GM12878 (cell line): ENCODE measurements around the gene SLC35D2. TPM values are rescaled to one million over a fixed set of nuclear protein-coding genes. Genes with fewer than 3 reads are reported as not detected.
"Not testable (repeated sequence)": the region's sequence is repeated elsewhere in the genome, so short reads cannot be mapped to it uniquely, and the experiment has no call there.

Experiments
- ATAC-seq: fragments of 200-7000 bp; cut with Tn5 transposase; 3 replicates; pipeline ENCODE4 v1.9.1; 2020; ENCODE audit warnings: mild to moderate bottlenecking, moderate library complexity
- BruUV-seq: library from RNA; stranded (reverse); fragments of 400-500 nt; replicated peaks from 2 replicates; lab custom pipeline; 2021; lab: Mats Ljungman, UMichigan
- CTCF ChIA-PET: fragments of 300-600 bp; sonication (Branson Sonifier 250); formaldehyde crosslinking; extraction: SDS; loops from one replicate; lab custom pipeline; 2021; ENCODE audit warnings: inconsistent platforms; lab: Yijun Ruan, JAX
- POLR2A ChIA-PET: fragments of 350-600 bp; formaldehyde crosslinking; extraction: SDS; loops from one replicate; lab custom pipeline; 2021; ENCODE audit warnings: inconsistent platforms; lab: Charles Lee
- RAD21 ChIA-PET: fragments of 300-600 bp; sonication (Branson Sonifier 250); formaldehyde crosslinking; loops from one replicate; lab custom pipeline; 2023; ENCODE audit warnings: antibody characterized with exemption; ENCODE audit not compliant: unreplicated experiment; lab: Charles Lee
- SMC1A ChIA-PET: fragments of 300-600 bp; sonication (Branson Sonifier 250); formaldehyde crosslinking; loops from one replicate; lab custom pipeline; 2023; ENCODE audit not compliant: unreplicated experiment, uncharacterized antibody; lab: Charles Lee
- DNase-seq: peaks from one replicate; pipeline ENCODE4 v3.0.0-alpha.2; 2011; ENCODE audit warnings: low read depth, low spot score
- FAIRE-seq: peaks from 3 replicates; lab custom pipeline; 2011; peaks lifted over from hg19 to GRCh38; lab: Jason Lieb, UNC
- H2AFZ ChIP-seq: 2 replicates; pipeline ENCODE4 v1.6.0; 2011; ENCODE audit warnings: low read depth, low read length, control low read depth; ENCODE audit not compliant: control insufficient read depth
- H3K27ac ChIP-seq: 2 replicates; pipeline ENCODE4 v1.5.1; 2011; ENCODE audit warnings: control low read depth; ENCODE audit not compliant: control insufficient read depth, insufficient read depth
- H3K27me3 ChIP-seq, 2 experiments: replicated peaks in 1 of 2; 2 replicates each; pipeline versions ENCODE4 v1.6.0 to v1.6.1; 2011; ENCODE audit warnings: low read length in 1 of 2; ENCODE audit not compliant: control insufficient read depth in 2 of 2, insufficient read depth in 2 of 2
- H3K36me3 ChIP-seq, 2 experiments: 2 replicates each; pipeline ENCODE4 v1.5.1; 2011; ENCODE audit warnings: low read length in 1 of 2; ENCODE audit not compliant: control insufficient read depth in 2 of 2, insufficient read depth in 2 of 2
- H3K4me1 ChIP-seq: 2 replicates; pipeline ENCODE4 v1.6.1; 2011; ENCODE audit warnings: mild to moderate bottlenecking, low read length, moderate library complexity, mixed read lengths; ENCODE audit not compliant: control insufficient read depth, insufficient read depth
- H3K4me2 ChIP-seq: 2 replicates; pipeline ENCODE4 v1.6.0; 2011; ENCODE audit warnings: control low read depth; ENCODE audit not compliant: control insufficient read depth, insufficient read depth
- H3K4me3 ChIP-seq: fragments of 200-600 bp; sonication (generic); 2 replicates; pipeline ENCODE4 v1.5.1; 2016
- H3K79me2 ChIP-seq: 2 replicates; pipeline ENCODE4 v1.6.0; 2011; ENCODE audit warnings: low read length; ENCODE audit not compliant: control insufficient read depth, insufficient read depth
- H3K9ac ChIP-seq: 2 replicates; pipeline ENCODE4 v1.8.0; 2011; ENCODE audit warnings: low read length, control low read depth, mixed read lengths; ENCODE audit not compliant: control insufficient read depth, insufficient read depth
- H3K9me3 ChIP-seq: replicated peaks from 3 replicates; pipeline ENCODE4 v1.5.1; 2011; ENCODE audit warnings: mild to moderate bottlenecking, low read length; ENCODE audit not compliant: control insufficient read depth, insufficient read depth
- H4K20me1 ChIP-seq: 2 replicates; pipeline ENCODE4 v1.6.0; 2011; ENCODE audit not compliant: control insufficient read depth, insufficient read depth
- ASH2L ChIP-seq: fragments of 300-600, 200-600 bp; sonication (generic); IDR thresholded peaks from 2 replicates; pipeline ENCODE4 v1.6.1; 2017; ENCODE audit warnings: low read depth, mild to moderate bottlenecking, borderline replicate concordance
- BCLAF1 ChIP-seq: fragments of 450-650 bp; IDR thresholded peaks from 2 replicates; pipeline ENCODE4 v1.6.1; 2017; ENCODE audit warnings: antibody characterized with exemption, mild to moderate bottlenecking, moderate library complexity
- HDAC2 ChIP-seq: fragments of 200-600 bp; sonication (generic); IDR thresholded peaks from 2 replicates; pipeline ENCODE4 v1.6.1; 2017
- LARP7 ChIP-seq: fragments of 450-650 bp; IDR thresholded peaks from 2 replicates; pipeline ENCODE4 v1.6.1; 2017; ENCODE audit warnings: mild to moderate bottlenecking
- MTA3 ChIP-seq: IDR thresholded peaks from 2 replicates; pipeline ENCODE4 v1.6.1; 2012; ENCODE audit warnings: low read length, inconsistent platforms, borderline replicate concordance
- SREBF1 ChIP-seq: IDR thresholded peaks from 2 replicates; pipeline ENCODE4 v1.6.1; 2012; ENCODE audit warnings: mild to moderate bottlenecking, low read length
- TAF1 ChIP-seq: IDR thresholded peaks from 2 replicates; pipeline ENCODE4 v1.6.1; 2011; ENCODE audit warnings: mild to moderate bottlenecking, low read depth, low read length, borderline replicate concordance
- ZNF207 ChIP-seq: fragments of 450-650 bp; IDR thresholded peaks from 2 replicates; pipeline ENCODE4 v1.6.1; 2014; ENCODE audit warnings: antibody characterized with exemption, mild to moderate bottlenecking, borderline replicate concordance
- WGBS: methylation state at CpG from one replicate; pipeline ENCODE4 v1.1.6; 2016; ENCODE audit warnings: low lambda C conversion rate; ENCODE audit not compliant: insufficient replicate concordance, insufficient coverage; ENCODE audit errors: missing lambda C conversion rate; 5-methylcytosine and 5-hydroxymethylcytosine counted together
- in situ Hi-C: fragments of 300-500 bp; cut with MboI; formaldehyde crosslinking; loops from 9 replicates; pipeline ENCODE4 v1.14.3; 2018; ENCODE audit warnings: mixed read lengths
- intact Hi-C: fragments of 100-400 bp; cut with micrococcal nuclease; formaldehyde crosslinking; loops from one replicate; pipeline ENCODE4 v1.14.2; 2022; ENCODE audit not compliant: unreplicated experiment
- polyA plus RNA-seq, 11 experiments: library from polyadenylated mRNA; depleted of rRNA in 4 of 11; unstranded in 6 of 11; stranded (reverse) in 5 of 11; fragments of >200 nt; fragmentation: Nextera tagmentation in 4 of 11; fragmentation: Illumina TruSeq in 1 of 11; extraction: Ambion mirVana in 4 of 11; extraction: Trizol in 1 of 11; gene quantifications; 1 replicate in 1 of 11; 2 replicates in 10 of 11; pipeline versions ENCODE4 v1.2.1 to v1.2.3, GENCODE V29; 2011 to 2016; ENCODE audit warnings: inconsistent platforms in 2 of 11, missing spikeins in 2 of 11, low read depth in 1 of 11
- total RNA-seq, 4 experiments: library from RNA; depleted of rRNA in 3 of 4; stranded (reverse); fragments of >200 nt in 3 of 4; fragmentation: Illumina TruSeq in 1 of 4; extraction: Trizol in 1 of 4; gene quantifications; 2 replicates each; pipeline versions ENCODE4 v1.2.1 to v1.2.3, GENCODE V29; 2013 to 2021
- TF ChIP-seq, protein P1 (sequence below): IDR thresholded peaks from 2 replicates; pipeline ENCODE4 v1.6.1; 2012; ENCODE audit warnings: mild to moderate bottlenecking, low read depth, low read length

Gene SLC35D2
- total and polyA plus RNA-seq, 10 of the 15 experiments (the other 5 are each of a cell fraction or from before 2014, with no cell fraction given): 0.64 to 6.3 (median 3.5) TPM

GRCh38 chr9:96360976-96361375 is 22.5 kb downstream of the SLC35D2 start (continued):
- TF ChIP-seq LARP7 (no peak), ASH2L (no peak)

DNA sequence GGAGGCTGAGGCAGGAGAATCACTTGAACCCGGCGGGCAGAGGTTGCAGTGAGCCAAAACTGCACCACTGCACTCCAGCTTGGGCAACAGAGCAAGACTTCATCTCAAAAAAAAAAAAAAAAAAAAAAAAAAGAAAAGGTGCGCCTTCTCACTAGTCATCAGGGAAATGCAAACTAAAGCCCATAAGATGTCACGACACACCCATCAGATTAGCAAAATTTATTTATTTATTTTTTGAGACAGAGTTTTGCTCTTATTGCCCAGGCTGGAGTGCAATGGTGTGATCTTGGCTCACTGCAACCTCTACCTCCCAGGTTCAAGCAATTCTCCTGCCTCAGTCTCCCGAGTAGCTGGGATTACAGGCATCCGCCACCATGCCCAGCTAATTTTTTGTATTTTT is 23.0 kb downstream of the SLC35D2 start:
- BruUV-seq, ATAC-seq, intact Hi-C loops, H3K4me3 ChIP-seq, CTCF ChIA-PET, H3K36me3 ChIP-seq, H3K27ac ChIP-seq, DNase-seq, H3K4me1 ChIP-seq, RAD21 ChIA-PET, POLR2A ChIA-PET, in situ Hi-C loops, FAIRE-seq, H3K79me2 ChIP-seq, H2AFZ ChIP-seq, H3K9me3 ChIP-seq, H3K9ac ChIP-seq, SMC1A ChIA-PET, H3K27me3 ChIP-seq, H4K20me1 ChIP-seq, H3K4me2 ChIP-seq: not testable (repeated sequence)
- 81% methylated on average over 5 of the region's 6 CpGs for WGBS

- RAD21 ChIA-PET: interaction anchor here (0.7 kb wide), 1 partner anchor 1087 kb away, joined by 3 read pairs; no protein-coding TSS in a partner anchor
- no peak for TF ChIP-seq ZNF207
- TF ChIP-seq, protein P1, sequence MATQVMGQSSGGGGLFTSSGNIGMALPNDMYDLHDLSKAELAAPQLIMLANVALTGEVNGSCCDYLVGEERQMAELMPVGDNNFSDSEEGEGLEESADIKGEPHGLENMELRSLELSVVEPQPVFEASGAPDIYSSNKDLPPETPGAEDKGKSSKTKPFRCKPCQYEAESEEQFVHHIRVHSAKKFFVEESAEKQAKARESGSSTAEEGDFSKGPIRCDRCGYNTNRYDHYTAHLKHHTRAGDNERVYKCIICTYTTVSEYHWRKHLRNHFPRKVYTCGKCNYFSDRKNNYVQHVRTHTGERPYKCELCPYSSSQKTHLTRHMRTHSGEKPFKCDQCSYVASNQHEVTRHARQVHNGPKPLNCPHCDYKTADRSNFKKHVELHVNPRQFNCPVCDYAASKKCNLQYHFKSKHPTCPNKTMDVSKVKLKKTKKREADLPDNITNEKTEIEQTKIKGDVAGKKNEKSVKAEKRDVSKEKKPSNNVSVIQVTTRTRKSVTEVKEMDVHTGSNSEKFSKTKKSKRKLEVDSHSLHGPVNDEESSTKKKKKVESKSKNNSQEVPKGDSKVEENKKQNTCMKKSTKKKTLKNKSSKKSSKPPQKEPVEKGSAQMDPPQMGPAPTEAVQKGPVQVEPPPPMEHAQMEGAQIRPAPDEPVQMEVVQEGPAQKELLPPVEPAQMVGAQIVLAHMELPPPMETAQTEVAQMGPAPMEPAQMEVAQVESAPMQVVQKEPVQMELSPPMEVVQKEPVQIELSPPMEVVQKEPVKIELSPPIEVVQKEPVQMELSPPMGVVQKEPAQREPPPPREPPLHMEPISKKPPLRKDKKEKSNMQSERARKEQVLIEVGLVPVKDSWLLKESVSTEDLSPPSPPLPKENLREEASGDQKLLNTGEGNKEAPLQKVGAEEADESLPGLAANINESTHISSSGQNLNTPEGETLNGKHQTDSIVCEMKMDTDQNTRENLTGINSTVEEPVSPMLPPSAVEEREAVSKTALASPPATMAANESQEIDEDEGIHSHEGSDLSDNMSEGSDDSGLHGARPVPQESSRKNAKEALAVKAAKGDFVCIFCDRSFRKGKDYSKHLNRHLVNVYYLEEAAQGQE: no peak
- TF ChIP-seq BCLAF1: no peak
- TF ChIP-seq MTA3: no peak
- no peak for TF ChIP-seq TAF1
- TF ChIP-seq HDAC2: no peak
- TF ChIP-seq SREBF1: no peak
These were observed 32.6 kb downstream of the SLC35D2 start for GRCh38 chr9:96350866-96351265.

More at GRCh38 chr9:96350866-96351265, 32.6 kb downstream of the SLC35D2 start:
- no peak for ATAC-seq
- intact Hi-C loops (no loop called here), in situ Hi-C loops (no loop called here)
- H3K4me3 ChIP-seq: no peak overlapping the region
- WGBS: 94% methylated on average over 1 of the region's 1 CpG
- no peaks in the 10 kb centered on the region for H3K27me3 ChIP-seq
- H3K9ac ChIP-seq: no peak overlapping the region
- H3K4me2 ChIP-seq: no peak overlapping the region
- ChIA-PET SMC1A (no interaction called here), POLR2A (interaction anchor here (0.7 kb wide), 1 partner anchor 36 kb away, joined by 3 read pairs; no protein-coding TSS in a partner anchor), CTCF (interaction anchor here (0.6 to 0.9 kb wide), 2 partner anchors 34 to 88 kb away, joined by 3 to 5 read pairs; no protein-coding TSS in a partner anchor)
- no peak for FAIRE-seq
- H3K36me3 ChIP-seq: no peaks in the 10 kb centered on the region
- no peak overlapping the region for H3K27ac ChIP-seq
- no peaks in the 10 kb centered on the region for H4K20me1 ChIP-seq
- no peak for DNase-seq
- no peak overlapping the region for H2AFZ ChIP-seq
- H3K79me2 ChIP-seq: no peaks in the 10 kb centered on the region
- BruUV-seq: no TSS peak
- no peaks in the 10 kb centered on the region for H3K4me1 ChIP-seq
- no peaks in the 10 kb centered on the region; the same call in 2 of the 3 replicates for H3K9me3 ChIP-seq
